Activated CD8-positive, alpha-beta memory T cell treated with anti-CD3 and anti-CD28 coated beads for 1 hour (primary cell): ENCODE measurements around the gene INTS4.
"Not testable (repeated sequence)": the region's sequence is repeated elsewhere in the genome, so short reads cannot be mapped to it uniquely, and the experiment has no call there.

ENCODE experiments used
- DNase-seq, 2 donors: peaks; one replicate each; pipeline ENCODE4 v3.0.0-alpha.2; 2020; ENCODE audit warnings: low read depth in 1 of 2; ENCODE audit errors: extremely low read depth in 1 of 2

Gene INTS4

DNA sequence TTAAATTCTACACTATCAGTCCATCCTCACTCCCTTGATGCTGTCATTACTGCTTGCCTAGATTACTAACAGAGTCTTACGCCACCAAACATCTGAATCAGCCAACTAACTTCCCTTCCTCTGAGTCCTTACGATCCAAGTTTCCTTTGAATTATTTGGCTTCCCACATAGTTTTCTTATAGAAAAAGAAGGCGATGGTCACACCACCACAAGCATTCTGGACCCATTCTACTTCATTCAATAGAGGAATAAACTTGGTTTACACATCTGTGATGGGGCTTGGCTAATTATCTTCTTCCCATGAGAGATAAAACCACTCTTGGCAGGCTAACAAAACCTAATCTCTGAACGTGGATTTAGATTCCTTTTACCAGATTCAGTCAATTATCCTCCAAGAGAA is 35.0 kb downstream of the INTS4 start:
- no peak for DNase-seq

DNA sequence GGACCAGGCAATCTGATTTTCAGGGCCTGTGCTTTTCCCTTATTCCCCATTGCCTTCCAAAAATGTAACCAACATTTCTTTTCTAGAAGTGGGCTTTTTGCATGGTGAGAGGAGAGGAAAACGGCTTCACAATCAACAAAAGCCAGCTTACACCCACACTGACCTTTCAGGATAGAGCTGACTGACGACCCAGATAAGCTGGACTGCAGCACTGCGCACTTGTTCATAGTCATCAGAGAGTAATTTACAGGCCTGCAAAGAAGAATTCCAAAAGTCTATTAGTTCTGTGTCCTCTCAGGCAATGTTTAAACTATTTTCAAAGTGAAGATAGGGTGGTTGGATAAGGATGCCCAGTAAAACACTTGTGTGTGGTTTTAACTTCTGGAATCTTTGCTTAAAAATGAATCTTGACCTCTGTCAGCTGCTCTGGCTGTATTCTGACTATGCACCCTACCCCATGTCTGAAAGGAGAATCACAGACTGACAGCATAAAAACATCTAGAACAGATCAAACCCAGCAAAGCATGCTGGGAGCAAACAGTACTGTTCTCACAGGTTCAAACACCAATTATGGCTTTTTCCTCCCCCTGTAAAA is 35.8 kb downstream of the INTS4 start:
- DNase-seq, result not testable (repeated sequence)

DNA sequence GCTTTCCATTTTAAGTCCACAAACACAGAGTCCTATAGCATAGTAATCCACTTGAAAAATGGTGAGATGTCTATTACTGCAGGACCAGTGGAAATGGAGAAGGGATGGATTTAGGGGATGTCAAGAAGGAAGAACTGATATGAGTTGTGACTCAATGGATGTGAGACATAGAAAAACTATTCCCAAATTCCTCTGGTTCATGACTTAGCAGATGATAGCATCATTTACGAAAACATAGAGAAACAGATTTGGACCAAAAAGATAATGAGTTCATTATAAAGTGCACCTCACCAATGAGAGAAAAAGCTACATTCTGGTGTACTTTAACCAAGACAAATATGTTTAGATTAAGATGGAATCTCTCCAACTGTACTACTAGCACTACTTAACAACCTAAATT is 51.2 kb downstream of the INTS4 start:
- DNase-seq, result not testable (repeated sequence)

DNA sequence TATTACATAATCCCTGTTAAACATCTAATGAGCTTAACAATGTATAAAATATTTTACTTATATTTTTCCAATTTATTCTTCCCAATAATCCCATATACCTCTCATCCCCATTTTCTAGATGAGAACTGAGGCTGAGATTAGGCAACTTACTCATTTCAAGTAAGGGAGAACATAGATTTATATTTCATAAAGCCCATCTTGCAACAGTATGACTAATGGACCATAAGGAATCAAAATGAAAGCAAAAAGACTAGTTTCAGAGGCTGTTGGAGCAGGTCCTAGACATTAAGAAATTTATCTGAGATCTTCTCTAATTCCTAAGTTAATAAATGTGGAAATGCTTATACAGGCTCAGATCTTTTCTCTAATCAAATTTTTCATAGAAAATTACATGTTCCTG is 52.0 kb downstream of the INTS4 start:
- DNase-seq, result not testable (repeated sequence)

DNA sequence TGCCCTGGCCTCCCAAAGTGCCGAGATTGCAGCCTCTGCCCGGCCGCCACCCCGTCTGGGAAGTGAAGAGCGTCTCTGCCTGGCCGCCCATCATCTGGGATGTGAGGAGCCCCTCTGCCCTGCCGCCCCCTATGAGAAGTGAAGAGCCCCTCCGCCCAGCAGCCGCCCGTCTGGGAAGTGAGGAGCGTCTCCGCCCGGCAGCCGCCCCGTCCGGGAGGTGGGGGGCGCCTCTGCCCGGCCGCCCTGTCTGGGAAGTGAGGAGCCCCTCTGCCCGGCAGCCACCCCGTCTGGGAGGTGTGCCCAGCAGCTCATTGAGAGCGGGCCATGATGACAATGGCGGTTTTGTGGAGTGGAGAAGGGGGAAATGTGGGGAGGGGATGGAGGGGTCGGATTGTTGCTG is 60.9 kb downstream of the INTS4 start:
- DNase-seq, result not testable (repeated sequence)

DNA sequence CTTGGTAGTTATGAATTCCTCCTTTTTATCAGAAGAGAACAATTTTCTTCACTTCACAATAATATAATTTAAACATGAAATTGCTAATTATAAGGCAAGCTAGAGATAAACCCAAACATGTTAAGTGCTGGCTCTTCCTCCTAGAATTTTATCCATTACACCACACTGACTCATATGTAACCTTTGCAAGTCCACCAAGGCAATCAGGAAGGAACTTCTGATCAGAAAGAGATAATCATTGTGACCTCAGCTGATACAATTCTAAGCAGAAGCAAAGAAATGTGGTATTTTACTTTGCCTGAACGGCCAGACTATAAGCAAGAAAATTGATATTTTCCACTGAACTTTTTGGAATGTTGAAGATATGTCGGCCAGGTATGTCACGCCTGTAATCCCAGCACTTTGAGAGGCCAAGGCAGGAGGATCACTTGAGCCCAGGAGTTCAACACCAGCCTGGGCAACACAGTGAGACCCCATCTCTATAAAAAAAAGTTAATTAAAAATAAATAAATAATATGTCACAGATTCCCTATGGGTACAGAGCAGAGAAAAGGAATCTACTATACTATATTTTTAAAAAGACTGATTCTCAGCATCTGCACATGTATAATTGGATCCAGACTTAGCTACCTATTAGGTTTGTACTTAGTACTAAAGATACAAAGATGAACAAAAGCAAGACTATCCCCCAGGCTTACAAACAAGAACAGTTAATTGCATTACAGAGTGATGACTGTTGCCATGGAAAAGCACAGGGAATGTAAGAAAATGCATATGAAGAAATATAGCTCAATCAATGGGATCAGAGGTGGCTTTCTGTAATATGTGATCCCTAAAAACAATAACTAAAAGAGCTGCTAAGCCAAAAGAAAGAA is 63.9 kb downstream of the INTS4 start:
- DNase-seq, result not testable (repeated sequence)

DNA sequence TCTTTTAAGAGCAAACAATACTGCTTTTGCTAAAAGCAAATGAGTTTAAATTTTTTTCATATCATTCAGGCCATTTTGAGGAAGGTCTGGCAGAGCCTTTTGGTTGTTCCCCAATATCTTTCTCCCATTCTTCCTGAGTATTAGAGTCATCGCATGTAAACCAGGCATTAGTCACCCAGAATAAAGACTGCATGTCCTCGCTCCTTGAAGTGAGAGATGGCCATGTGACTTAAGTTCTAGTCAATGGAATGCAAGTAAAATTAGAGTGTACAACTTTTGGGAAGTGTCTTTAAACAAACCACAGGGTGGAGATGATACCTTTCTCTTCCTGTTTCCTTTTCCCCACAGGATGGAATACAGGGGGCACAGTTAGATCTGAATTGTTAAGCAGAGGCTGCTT is 76.8 kb downstream of the INTS4 start:
- DNase-seq, result not testable (repeated sequence)

DNA sequence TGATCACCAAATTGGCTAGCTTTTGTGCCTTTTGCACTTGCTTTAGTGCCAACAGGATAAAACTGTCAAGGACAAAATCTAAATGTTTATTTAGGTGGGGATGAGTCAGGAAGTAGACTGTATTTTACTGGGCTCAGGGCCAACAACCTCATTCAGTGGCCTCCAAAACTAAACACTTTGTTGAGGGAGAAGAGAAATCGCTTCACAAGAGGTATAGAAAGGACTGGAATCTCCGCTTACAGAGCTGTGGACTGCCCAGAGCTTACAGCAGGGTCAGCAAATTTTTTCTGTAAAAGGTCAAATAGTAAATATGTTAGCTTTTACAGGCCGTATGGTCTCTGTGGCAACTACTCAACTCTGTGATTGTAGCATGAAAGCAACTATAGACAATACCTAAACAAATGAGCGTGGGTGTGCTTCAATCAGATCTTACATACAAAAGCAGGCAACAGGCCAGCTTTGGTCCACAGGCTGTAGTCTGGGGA is 80.1 kb downstream of the INTS4 start:
- DNase-seq, result not testable (repeated sequence)

DNA sequence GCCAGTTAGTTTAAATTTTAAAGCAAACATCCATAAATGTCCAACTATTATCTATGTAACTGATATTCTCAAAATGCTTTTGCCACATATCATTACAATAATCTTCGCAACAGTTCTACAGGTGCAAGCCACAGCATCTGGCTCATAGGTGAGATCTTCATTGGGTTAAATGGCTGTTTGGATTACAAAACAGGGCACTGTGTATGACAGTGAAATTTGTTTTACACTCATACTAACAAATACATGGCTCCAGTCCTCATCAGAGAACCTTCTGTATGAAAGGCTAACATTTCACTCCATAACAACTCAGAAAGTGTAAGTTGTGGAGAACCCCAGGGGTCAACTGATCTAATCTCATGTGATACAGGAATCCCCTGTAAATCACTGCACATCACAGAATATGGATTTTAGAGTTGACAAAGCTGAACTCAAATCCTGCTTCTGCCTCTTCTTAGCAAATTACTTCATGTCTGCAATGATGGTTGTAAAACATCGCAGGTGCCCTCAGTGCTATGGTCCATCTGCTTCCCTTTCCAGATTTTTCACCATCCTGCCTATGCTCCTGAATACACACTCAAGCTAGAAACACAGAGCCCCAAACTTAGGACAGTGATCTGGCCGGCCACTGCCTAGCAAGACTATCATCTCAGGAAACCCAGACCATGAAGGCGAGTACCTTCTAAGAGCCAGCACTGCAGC is 80.7 kb downstream of the INTS4 start:
- not testable (repeated sequence) for DNase-seq

DNA sequence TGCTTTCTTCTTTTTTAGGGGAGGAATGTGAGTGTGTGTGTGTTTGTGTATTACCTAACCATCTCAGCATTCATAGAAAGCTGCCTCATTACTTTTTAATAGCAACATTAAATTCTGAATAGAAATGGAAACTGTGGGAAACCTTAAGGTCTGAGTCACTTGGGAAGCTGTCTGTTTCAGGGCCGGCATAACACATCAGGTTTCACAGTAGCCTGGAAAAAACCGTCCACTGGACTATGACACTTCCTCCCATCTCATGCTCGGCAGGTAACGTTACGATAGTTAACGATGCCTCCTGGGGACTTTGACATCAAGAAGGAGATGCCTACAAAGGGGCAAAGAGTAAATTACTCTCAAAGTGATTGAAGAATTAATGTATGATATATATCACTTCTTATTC is 83.6 kb downstream of the INTS4 start:
- not testable (repeated sequence) for DNase-seq

DNA sequence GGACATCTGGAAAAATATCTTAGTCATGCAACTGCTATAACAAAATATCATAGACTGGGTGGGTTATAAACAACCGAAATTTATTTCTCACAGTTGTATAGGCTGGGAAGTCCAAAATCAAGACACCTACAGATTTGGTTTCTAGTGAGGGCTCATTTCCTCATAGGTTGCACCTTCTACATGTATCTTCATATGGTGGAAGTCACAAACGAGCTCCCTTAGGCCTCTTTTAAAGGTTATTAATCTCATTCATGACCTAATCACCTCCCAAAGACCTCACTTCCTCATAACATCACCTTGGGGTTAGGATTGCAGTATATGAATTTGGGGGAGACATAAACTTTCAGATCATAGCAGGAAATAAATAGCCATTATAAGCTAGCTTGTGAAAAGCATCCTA is 85.2 kb downstream of the INTS4 start:
- no peak for DNase-seq

DNA sequence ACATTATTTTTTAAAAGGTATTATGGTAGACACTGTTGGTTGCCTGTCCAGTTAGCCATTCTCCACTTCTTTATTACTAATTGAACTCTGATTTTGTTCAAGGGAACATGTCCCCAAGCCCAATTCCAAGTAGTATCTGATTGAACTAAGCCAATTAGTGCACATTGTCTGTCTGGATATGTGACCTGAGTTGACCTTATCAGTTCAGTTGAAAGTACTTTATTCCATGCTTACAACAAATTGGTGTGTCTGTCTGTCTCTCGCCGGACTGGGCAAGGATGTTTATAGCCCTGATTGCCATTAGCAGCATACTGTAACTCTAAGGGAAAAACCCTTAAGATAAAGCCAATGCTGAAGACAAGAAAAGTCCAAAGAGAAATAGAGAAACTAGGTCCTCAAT is 85.6 kb downstream of the INTS4 start:
- no peak for DNase-seq

DNA sequence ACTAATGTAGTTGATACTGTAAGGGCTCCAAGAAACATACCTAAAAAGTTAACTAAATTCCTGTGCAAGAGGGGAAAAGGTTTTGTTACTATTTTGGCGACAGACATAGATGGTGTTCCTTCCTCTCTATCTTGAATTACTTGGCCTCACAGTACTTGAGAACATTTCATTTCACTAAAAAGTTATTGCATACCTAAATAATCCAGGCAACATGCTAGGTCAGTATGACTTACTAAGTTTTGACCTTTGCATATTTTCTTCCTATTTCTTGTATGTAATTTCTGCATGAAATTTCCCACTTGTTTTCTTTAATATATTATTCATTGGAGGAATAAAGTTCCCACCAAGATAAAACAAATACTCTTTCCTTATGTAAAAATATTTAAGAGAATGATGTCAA is 99.5 kb downstream of the INTS4 start:
- DNase-seq, result not testable (repeated sequence)

DNA sequence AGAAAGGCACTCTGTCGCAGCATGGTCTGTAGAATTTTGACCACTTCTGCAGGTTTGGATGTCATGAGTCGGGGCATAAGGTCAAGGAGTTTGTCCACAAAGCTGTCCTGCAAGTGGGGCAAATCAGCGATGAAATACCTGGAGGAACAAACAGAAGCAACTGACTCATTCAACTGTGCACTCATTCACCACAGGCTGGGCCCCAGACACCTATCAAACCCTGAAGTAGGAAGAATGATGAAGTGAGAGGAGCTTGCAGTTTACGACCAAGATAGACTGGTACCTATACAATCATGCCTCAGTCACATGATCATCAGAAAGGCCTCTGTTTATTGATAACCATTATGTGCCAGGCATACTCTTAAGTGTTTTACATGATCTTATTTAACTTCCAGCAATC is 102.8 kb downstream of the INTS4 start:
- DNase-seq, result not testable (repeated sequence)

DNA sequence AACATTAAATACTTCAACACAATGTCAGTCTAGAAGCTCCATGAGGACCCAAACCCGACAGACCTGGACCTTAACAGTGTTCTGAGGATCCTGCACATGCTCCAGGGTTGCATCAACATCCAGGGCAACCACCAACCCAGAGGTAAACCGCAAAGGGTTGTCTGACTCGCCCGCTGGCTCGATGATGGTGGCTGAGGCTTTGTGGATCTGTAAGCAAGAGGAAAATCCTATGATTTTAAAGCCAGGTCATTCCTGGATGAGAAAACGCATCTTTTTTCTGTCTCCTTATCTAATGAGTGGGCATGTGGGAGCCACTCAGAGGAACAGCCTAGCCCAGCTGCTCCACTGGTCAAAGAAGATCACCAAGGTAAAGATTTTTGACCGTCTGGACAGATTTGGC is 103.2 kb downstream of the INTS4 start:
- not testable (repeated sequence) for DNase-seq

DNA sequence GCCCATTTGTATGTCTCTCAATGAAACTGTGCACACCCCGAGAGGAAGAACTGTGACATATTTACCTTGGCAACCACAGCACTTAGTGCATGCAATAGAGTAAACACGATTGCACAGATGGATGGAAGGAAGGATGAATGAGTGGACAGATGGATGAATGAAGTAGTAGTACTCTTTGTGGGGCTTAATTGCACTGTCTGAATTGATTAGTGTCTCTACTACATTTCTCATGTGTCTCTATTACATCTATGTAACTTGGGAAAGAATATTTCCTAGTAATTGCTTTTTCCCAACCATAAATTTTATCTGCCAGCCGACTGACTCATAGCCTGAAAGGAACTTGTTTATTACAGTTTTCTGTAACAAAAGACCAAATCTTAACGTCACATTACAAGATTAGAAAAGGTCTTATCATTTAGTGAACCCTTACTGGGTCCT is 103.8 kb downstream of the INTS4 start:
- DNase-seq, result not testable (repeated sequence)

DNA sequence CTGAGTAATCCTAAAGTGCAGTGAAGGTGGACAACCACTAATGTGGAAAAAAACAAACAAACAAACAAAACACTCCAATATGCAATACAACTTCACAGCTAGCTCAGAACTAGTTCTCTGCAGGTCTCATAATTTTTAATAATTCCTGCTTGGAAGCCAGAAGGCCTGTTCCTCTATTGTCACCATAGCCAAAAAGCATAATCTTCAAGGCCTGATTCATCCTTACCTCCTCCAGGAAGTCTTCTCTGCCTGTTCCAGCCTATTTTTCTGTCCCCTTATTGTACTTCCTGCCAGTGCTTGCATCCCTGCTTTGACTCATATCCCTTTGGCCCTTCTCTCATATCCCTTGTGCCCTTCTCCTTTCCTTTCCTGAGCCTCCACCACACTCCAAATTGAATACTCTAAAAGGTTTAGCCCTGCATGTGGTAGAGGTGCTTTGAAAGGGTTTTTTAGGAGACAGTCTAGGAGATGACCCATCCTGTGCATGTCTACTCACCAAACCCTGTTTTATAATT is 104.3 kb downstream of the INTS4 start:
- not testable (repeated sequence) for DNase-seq

DNA sequence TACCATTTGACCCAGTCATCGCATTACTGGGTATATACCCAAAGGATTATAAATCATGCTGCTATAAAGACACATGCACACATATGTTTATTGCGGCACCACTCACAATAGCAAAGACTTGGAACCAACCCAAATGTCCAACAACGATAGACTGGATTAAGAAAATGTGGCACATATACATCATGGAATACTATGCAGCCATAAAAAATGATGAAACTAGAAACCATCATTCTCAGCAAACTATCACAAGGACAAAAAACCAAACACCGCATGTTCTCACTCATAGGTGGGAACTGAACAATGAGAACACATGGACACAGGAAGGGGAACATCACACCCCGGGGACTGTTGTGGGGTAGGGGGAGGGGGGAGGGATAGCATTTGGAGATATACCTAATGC is 105.4 kb downstream of the INTS4 start:
- DNase-seq, result not testable (repeated sequence)

DNA sequence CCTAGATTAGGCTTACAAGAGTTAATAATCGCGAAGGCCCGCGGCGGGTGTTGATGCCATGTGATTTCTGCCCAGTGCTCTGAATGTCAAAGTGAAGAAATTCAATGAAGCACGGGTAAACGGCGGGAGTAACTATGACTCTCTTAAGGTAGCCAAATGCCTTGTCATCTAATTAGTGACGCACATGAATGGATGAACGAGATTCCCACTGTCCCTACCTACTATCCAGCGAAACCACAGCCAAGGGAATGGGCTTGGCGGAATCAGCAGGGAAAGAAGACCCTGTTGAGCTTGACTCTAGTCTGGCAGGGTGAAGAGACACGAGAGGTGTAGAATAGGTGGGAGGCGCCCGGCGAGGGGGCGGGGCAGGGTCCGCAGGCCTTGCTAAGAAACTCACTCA is 108.1 kb downstream of the INTS4 start:
- no peak for DNase-seq

DNA sequence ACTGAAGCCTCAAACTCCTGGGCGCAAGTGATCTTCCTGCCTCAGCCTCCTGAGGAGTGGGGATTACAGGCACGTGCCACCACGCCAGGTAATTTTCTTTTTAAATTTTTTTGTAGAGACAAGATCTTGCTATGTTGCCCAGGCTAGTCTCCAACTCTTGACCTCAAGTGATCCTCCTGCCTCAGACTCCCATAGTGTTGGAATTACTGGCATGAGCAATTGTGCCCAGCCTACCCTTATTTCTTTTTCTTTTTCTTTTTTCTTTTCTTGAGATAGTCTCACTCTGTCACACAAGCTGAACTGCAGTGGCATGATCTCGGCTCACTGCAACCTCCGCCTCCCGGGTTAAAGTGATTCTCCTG is 109.7 kb downstream of the INTS4 start:
- DNase-seq, result no peak

DNA sequence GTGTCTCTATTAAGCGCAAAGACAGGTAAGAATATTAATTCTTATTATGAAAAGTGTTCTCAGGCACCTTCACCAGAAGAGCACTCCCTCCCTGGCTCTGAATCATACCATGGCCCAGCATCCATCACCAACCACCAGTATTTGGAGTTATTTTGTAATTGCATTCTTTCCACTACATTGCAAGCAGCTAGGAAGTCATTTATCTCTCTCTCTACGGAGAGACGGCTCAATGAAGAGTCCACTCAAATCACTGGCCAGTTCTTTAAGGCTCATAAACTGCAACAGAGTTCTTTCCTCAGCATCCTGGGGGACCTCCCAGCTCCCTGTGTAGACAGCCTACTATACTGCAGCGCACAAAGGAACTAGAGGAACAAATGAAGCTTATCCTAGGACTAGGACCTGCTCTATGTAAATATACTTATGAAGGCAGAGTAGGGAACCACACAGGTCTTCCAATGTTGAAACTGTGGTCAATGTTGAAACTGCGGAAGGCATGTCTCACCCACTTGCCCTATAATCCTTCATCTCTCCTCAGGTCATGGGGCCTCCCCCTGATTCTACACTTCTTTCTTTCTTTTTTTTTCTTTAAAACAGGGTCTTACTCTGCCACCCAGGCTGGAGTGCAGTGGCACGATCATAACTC is 110.2 kb downstream of the INTS4 start:
- no peak for DNase-seq
